ENCODE results near the gene PER3. TPM values are rescaled to one million over a fixed set of nuclear protein-coding genes. Genes with fewer than 3 reads are reported as not detected.

The PER3 gene
- total RNA-seq, 1 experiment from 2014 or later = 9.0 TPM

DNA sequence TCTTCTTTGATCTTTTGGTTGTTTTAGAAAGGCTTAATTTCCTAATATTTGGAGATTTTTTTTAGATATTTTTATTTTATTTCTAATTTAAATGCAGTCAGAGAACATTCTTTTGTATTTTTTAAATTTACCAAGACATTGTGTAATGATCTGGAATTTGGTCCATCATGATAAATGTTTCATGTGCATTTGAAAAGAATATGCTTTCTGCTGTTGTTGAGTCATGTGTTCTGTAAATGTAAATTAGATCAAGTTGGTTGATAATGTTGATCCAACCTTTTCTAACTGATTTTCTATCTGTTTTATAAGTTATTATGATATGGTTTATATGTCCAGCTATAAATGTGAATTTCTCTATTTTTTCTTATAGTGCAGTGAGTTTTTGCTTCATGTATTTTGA is 48.9 kb downstream of the PER3 start:
- Histone ChIP-seq H4K20me1 (ENCODE audit: control insufficient read depth, insufficient read depth, insufficient read length) (no peaks in the 10 kb centered on the region), H4K91ac (ENCODE audit: insufficient read length, low read depth, low read length) (no peak overlapping the region), H3K4me2 (ENCODE audit: insufficient read depth, insufficient read length, low read length) (no peak overlapping the region), H3K18ac (ENCODE audit: insufficient read length, low read depth, low read length) (no peak overlapping the region), H2AK5ac (ENCODE audit: insufficient read length, low read length) (no peak overlapping the region), H3K14ac (ENCODE audit: insufficient read depth, low read length) (no peak overlapping the region), H3K27me3 (ENCODE audit: insufficient read depth, low read length) (no peaks in the 10 kb centered on the region), H3K79me1 (ENCODE audit: insufficient read depth, low read depth, low read length, poor library complexity, severe bottlenecking) (no peaks in the 10 kb centered on the region), H3K4me1 (ENCODE audit: insufficient read depth, low read length) (no peaks in the 10 kb centered on the region), H3K4ac (ENCODE audit: low read depth, low read length) (no peak overlapping the region), H4K8ac (replicated peaks; ENCODE audit: insufficient read length, low read depth, low read length) (no peak overlapping the region), H3T11ph (ENCODE audit: low read length) (no peak overlapping the region), H3K56ac (ENCODE audit: insufficient read length, low read depth, low read length) (no peak overlapping the region), H3K9me3 (ENCODE audit: control insufficient read depth, low read depth, low read length) (no peaks in the 10 kb centered on the region), H3K27ac (ENCODE audit: insufficient read length, low read depth, low read length) (no peak overlapping the region), H2BK15ac (ENCODE audit: low read depth, low read length) (no peak overlapping the region), H2BK20ac (ENCODE audit: low read depth, low read length, poor library complexity, severe bottlenecking) (no peak overlapping the region), H2BK120ac (ENCODE audit: low read depth, low read length, poor library complexity, severe bottlenecking) (no peak overlapping the region), H2AFZ (ENCODE audit: low read length) (no peak overlapping the region), H2BK12ac (ENCODE audit: insufficient read length, low read depth, low read length) (no peak overlapping the region), H2BK5ac (ENCODE audit: insufficient read length, low read length) (no peak overlapping the region), H4K5ac (ENCODE audit: insufficient read length, low read depth, low read length) (no peak overlapping the region), H3K79me2 (ENCODE audit: insufficient read depth, low read length) (no peaks in the 10 kb centered on the region), H3K23me2 (ENCODE audit: insufficient read length, low read depth, low read length, poor library complexity, severe bottlenecking) (no peaks in the 10 kb centered on the region), H3K23ac (ENCODE audit: insufficient read length, low read depth, low read length) (no peak overlapping the region), H3K9ac (ENCODE audit: extremely low read depth, insufficient read length, low read length) (no peak overlapping the region)
- DNase-seq = no peak
- Mint-ChIP-seq H3K4me1 (no peaks in the 10 kb centered on the region), H3K9me3 (peaks cover 0 to 5% of the 10 kb centered on the region in 2 experiments; a peak in 3 of 5 replicates), H3K36me3 (ENCODE audit: insufficient read depth in 1 of 3, low read depth in 3 of 3) (peaks cover 12 to 31% (median 27%) of the 10 kb centered on the region in 3 experiments), H3K4me3 (no peak overlapping the region), H3K27me3 (ENCODE audit: low read depth) (no peaks in the 10 kb centered on the region), H3K27ac (no peak overlapping the region)
- TF ChIP-seq, protein P1, sequence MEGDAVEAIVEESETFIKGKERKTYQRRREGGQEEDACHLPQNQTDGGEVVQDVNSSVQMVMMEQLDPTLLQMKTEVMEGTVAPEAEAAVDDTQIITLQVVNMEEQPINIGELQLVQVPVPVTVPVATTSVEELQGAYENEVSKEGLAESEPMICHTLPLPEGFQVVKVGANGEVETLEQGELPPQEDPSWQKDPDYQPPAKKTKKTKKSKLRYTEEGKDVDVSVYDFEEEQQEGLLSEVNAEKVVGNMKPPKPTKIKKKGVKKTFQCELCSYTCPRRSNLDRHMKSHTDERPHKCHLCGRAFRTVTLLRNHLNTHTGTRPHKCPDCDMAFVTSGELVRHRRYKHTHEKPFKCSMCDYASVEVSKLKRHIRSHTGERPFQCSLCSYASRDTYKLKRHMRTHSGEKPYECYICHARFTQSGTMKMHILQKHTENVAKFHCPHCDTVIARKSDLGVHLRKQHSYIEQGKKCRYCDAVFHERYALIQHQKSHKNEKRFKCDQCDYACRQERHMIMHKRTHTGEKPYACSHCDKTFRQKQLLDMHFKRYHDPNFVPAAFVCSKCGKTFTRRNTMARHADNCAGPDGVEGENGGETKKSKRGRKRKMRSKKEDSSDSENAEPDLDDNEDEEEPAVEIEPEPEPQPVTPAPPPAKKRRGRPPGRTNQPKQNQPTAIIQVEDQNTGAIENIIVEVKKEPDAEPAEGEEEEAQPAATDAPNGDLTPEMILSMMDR (conservative IDR thresholded peaks at IDR 0.05) = no peak

Data from H9 (cell line).